ENCODE results near the gene LMBR1.
A peak's percentile ranks its signal among the peaks of the same experiment; 100 is the strongest.
"Not testable (repeated sequence)": the region's sequence is repeated elsewhere in the genome, so short reads cannot be mapped to it uniquely, and the experiment has no call there.

Gene LMBR1

DNA sequence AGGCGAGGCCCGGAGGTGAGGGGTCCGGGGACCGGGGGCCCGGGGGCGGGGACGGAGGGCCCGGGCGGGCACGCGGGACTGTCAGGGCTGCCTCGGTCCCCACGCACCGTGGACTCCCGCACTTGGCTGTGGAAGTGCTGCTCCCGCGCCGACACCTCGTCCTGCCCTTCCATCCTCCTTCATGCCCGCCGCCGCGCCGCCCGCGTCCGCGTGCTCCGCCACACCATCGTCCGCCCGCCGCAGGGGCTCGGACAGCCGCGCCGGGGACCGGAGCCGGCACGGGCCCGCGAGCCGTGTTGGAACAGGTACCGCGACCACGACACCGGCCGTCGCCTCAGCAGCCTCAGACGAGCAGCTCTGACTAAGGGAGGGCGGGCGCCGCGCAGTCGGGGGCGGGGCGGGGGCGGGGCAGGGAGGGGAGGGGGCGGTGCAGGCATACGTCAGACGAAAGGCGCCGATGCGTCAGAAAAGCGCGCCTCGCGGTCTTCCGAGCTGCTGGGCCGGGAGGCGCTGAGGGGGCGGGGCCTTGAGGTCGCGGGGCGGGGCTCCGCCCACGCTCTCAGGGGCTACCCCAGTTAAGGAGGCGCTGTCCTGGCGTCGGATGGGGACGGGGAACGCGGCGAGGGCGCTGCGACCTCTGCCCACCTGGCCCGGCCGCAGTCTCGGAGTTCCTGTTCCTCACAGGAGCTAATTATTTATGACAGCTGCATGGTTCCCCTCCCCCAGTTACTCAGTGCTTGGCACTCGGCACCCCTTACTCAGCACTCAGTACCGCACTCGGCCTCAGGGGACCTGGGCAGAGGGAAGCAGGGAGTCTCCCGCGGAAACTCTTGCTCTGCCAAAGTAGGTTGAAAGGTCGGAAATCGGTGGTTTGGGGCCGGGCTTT, at the start of gene LMBR1:
LMBR1 (minus strand) TSS at position 363 of the 886 bp plus-strand sequence; CDS start at position 173, 190 bp downstream.
- FAIRE-seq: no peak
- peak; percentile 88 for DNase-seq (ENCODE audit: insufficient read length, low spot score)
- peak; percentile 83 for TF ChIP-seq POLR2A (IDR thresholded peaks at IDR 0.05; ENCODE audit: low read depth, low read length)

GRCh38 chr7:156942708-156943090, 49.7 kb upstream of the LMBR1 start:
- no peak for FAIRE-seq
- no peak for TF ChIP-seq POLR2A (IDR thresholded peaks at IDR 0.05; ENCODE audit: low read depth, low read length)
- no peak for DNase-seq (ENCODE audit: insufficient read length, low spot score)

GRCh38 chr7:156941393-156942182, 48.6 kb upstream of the LMBR1 start:
- FAIRE-seq: no peak
- TF ChIP-seq POLR2A (IDR thresholded peaks at IDR 0.05; ENCODE audit: low read depth, low read length): no peak
- DNase-seq (ENCODE audit: insufficient read length, low spot score): no peak

DNA sequence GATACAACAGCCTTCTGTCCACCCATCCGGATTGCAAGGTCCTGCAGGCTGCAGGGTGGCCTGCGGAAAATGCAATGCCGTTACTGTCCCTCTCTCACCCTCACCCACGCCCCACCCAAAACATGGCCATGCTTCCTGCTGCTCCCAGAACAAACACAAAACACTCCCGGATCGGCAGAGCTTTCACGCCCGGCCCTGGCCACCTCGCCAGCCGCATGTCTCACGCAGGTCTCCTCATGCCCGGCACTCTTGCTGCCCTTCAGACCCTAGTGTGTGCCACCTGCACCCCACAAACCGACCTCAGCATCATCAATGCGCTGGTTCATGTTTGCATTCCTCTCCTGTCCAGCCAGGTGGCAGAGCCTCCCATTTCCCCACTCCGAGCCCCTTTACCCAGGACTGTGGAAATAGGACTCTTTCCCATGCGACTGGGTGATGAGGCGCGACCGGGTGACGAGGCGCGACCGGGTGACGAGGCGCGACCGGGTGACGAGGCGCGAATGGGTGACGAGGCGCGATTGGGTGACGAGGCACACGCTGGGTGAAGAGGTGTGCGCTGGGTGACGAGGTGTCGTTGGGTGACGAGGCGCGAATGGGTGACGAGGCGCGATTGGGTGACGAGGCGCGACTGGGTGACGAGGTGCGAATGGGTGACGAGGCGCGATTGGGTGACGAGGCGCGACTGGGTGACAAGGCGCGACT, 47.6 kb upstream of the LMBR1 start:
- FAIRE-seq (no peak), DNase-seq (ENCODE audit: insufficient read length, low spot score) (no peak)
- TF ChIP-seq POLR2A (IDR thresholded peaks at IDR 0.05; ENCODE audit: low read depth, low read length): no peak

- FAIRE-seq: not testable (repeated sequence)
Measured at GRCh38 chr7:156936766-156937165, 43.8 kb upstream of the LMBR1 start.

GRCh38 chr7:156935250-156935649, 42.3 kb upstream of the LMBR1 start:
- DNase-seq (ENCODE audit: insufficient read length, low spot score): peak; percentile 59
- FAIRE-seq: no peak
- TF ChIP-seq POLR2A (IDR thresholded peaks at IDR 0.05; ENCODE audit: low read depth, low read length): no peak

More at GRCh38 chr7:156936766-156937165, 43.8 kb upstream of the LMBR1 start:
- not testable (repeated sequence) for DNase-seq (ENCODE audit: insufficient read length, low spot score)

DNA sequence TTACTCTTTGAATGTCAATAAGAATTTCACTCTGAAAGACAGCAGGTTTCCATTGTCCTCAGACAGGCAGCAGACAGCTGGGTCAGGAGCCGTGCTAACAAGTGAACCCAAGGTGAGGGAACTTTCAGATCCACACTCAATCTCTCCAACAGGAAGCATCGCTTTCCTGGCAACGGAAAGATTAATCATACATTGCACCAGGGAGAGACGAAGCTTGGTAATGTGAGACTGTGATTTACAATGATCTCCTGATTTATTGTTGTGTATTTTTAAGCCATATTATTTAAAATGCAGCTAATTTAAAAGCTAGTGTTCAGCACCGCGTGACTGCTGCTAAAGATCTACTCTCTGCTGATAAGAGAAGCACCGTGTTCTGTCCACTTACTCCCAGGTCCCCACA, 39.0 kb upstream of the LMBR1 start:
- DNase-seq (ENCODE audit: insufficient read length, low spot score): no peak
- no peak for TF ChIP-seq POLR2A (IDR thresholded peaks at IDR 0.05; ENCODE audit: low read depth, low read length)
- no peak for FAIRE-seq

DNA sequence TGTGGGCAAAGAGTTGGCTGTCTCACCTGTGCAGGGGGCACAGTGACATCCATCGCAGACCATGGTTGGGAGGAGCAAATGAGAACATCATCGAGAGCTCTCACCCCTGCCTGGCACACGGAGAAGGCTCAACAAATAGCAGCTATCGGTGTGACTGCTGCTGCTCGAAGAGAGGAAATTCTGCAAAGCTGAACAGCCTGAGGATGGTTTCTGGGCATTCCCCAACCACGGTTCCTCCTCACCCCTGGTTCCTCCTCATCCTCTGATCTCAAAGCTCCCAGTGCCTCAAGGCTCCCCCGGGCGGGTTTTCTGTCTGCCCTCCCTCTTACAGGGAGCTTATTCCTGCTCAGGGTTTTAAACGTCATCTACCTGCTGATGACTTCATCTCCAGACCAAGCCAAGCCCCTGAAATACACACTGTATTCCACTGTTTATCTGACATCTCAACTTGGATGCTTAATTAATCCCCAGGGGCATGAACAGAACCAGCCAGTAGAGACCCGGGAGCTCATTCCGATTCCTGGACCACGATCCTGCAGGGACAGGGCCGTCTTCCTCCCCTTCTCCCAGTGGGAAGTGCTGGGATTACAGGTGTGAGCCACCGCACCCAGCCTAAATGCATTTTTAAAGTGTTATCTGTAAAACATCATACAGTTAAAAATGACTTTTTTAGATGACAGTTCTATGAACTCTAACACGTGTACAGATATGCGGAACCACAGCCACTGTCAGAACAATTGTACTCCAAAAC, 37.0 kb upstream of the LMBR1 start:
- FAIRE-seq: no peak
- TF ChIP-seq POLR2A (IDR thresholded peaks at IDR 0.05; ENCODE audit: low read depth, low read length): no peak
- DNase-seq (ENCODE audit: insufficient read length, low spot score): no peak

GRCh38 chr7:156928406-156928747, 35.4 kb upstream of the LMBR1 start:
- no peak for TF ChIP-seq POLR2A (IDR thresholded peaks at IDR 0.05; ENCODE audit: low read depth, low read length)
- no peak for DNase-seq (ENCODE audit: insufficient read length, low spot score)
- FAIRE-seq: no peak

DNA sequence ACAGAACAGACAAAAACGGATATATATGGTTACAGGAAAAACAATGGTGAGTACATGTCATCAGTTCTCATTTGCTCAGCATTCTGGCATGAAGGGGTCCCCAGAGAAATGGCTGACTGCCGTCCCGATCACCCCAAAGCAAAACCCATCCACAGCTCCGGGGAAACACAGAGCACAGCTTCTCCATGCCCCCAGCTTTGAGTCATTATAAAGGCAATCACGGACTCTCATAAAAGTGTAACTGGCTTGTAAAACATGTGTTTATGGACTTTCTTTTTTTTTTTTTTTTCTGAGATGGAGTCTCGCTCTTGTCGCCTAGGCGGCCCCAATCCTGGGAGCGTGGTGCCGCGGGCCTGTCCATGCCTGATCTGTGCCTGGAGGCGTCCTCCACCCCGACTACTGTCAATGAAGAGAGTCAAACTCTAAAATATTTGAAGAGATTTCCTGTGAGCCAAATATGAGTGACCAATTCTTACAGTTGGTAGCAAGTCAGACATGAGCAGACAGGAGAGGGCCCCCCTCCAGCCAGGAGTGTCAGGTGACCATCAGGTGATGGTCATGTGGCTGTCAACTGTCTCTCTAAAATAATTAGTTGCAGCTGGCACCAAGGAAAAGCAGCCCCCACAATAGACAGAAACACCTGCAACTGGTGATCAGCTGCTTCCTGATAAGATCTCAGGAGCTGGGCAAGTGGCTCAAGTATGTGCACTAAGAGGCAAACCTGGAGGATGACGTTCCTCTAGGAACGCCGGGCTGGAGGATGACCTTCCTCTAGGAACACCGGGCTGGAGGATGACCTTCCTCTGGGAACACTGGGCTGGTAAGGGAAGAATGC, 34.8 kb upstream of the LMBR1 start:
- no peak for FAIRE-seq
- no peak for DNase-seq (ENCODE audit: insufficient read length, low spot score)
- TF ChIP-seq POLR2A (IDR thresholded peaks at IDR 0.05; ENCODE audit: low read depth, low read length): no peak

- not testable (repeated sequence) for DNase-seq (ENCODE audit: insufficient read length, low spot score); FAIRE-seq
Measured at GRCh38 chr7:156925821-156926220, 32.8 kb upstream of the LMBR1 start.

DNA sequence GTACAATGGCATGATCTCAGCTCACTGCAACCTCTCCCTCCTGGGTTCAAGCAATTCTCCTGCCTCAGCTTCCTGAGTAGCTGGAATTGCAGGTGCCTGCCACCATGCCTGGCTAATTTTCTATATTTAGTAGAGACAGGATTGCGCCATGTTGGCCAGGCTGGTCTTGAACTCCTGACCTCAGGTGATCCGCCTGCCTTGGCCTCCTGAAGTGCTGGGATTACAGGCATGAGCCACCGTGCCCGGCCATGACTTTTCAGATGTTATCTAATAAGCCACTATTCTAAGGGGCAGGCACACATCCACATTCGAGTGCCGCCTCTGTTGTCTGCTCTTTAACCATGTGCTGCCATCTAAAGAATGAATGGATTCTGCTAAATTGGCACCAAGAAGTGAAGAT, 29.3 kb upstream of the LMBR1 start:
- FAIRE-seq; DNase-seq (ENCODE audit: insufficient read length, low spot score): not testable (repeated sequence)

- not testable (repeated sequence) for DNase-seq (ENCODE audit: insufficient read length, low spot score); FAIRE-seq
Measured at GRCh38 chr7:156920487-156921373, 27.7 kb upstream of the LMBR1 start.

Measured in H54 (cell line).